ENCODE data around the gene ALDH3A1. TPM values are rescaled to one million over a fixed set of nuclear protein-coding genes. Genes with fewer than 3 reads are reported as not detected.

Gene ALDH3A1
- not detected for total RNA-seq

GRCh38 chr17:19747829-19748806 is at the start of gene ALDH3A1:
TSS of gene ALDH3A1 (minus strand) at chr17:19748298. CDS start at chr17:19745129, 3,169 bp downstream.
- CTCF ChIA-PET, result no interaction called here
- peaks cover 10% of the 10 kb centered on the region for H3K27me3 Mint-ChIP-seq

DNA sequence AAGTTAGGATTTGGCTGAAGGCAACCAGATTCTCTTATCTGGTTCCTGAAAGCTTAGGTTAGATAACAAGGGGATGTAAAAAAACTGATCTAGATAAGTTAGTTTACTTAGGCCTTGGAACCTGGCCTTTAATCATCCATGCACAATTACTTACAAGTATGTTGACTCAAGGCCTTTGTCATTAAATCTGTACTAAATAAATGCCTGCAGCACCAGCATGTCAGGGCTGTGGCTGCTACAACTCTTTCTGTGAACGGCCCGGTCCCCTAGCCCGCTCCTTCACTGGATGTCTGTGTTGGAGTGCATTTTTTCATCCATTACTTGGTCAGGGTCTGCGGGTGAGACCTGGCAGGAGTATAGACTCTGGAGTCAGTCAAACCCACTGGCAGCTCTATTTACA is 48.4 kb upstream of the ALDH3A1 start:
- Mint-ChIP-seq H3K4me3 (no peak overlapping the region), H3K9me3 (peaks cover 33% of the 10 kb centered on the region), H3K27me3 (no peaks in the 10 kb centered on the region), H3K27ac (no peak overlapping the region), H3K36me3 (ENCODE audit: low read depth) (peaks cover 78% of the 10 kb centered on the region), H3K4me1 (peaks cover 9% of the 10 kb centered on the region)
- ChIA-PET POLR2A (interaction anchor here (0.6 kb wide), 1 partner anchor 110 kb away, joined by 3 read pairs; no protein-coding TSS in a partner anchor), CTCF (no interaction called here)
- no peak for DNase-seq

More at GRCh38 chr17:19747829-19748806, at the start of gene ALDH3A1:
- peaks cover 8% of the 10 kb centered on the region for H3K4me1 Mint-ChIP-seq
- no peaks in the 10 kb centered on the region for H3K9me3 Mint-ChIP-seq
- POLR2A ChIA-PET, result interaction anchor here (0.6 kb wide), 1 partner anchor 235 kb away, joined by 3 read pairs; no protein-coding TSS in a partner anchor
- no peak within 1 kb of the TSS for H3K4me3 Mint-ChIP-seq
- H3K36me3 Mint-ChIP-seq (ENCODE audit: low read depth), result no peaks in the 10 kb centered on the region
- no peak within 1 kb of the TSS for H3K27ac Mint-ChIP-seq
- no peak for DNase-seq

- DNase-seq, result no peak
- Mint-ChIP-seq H3K4me1 (no peaks in the 10 kb centered on the region), H3K4me3 (no peak overlapping the region), H3K27ac (no peak overlapping the region), H3K9me3 (peaks cover 24% of the 10 kb centered on the region), H3K27me3 (no peaks in the 10 kb centered on the region), H3K36me3 (ENCODE audit: low read depth) (peaks cover 90% of the 10 kb centered on the region)
- ChIA-PET CTCF (interaction anchor here (0.6 kb wide), 1 partner anchor 71 kb away, joined by 3 read pairs; no protein-coding TSS in a partner anchor), POLR2A (no interaction called here)
These were observed 43.9 kb upstream of the ALDH3A1 start for GRCh38 chr17:19791918-19792550.

DNA sequence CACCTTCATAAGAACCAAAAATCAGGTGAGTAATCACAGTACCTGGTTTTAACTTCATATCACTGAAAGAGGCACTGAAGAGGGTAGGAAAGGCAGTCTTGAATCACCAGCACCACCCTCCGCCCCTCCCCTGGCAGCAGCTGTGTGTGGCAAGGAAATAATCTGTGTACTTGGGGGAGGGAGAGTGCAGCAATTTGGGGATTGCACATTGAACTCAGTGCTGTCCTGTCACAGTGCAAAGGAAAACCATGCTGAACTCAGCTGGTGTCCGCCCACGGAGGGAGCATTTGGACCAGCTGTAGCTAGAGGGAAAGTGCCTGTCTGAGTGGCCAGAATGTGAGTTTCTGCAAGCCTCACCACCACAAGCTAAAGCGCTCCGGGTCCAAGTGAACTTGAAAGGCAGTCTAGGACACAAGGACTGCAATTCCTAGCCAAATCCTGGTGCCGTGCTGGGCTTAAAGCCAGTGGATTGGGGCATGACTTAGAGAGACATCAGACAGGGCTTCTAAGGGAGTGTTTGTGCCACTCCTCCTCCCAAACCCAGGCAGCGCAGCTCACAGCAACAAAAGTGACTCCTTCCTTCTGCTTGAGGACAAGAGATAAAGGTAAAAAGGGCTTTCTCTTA is 39.7 kb upstream of the ALDH3A1 start:
- DNase-seq, result no peak

DNA sequence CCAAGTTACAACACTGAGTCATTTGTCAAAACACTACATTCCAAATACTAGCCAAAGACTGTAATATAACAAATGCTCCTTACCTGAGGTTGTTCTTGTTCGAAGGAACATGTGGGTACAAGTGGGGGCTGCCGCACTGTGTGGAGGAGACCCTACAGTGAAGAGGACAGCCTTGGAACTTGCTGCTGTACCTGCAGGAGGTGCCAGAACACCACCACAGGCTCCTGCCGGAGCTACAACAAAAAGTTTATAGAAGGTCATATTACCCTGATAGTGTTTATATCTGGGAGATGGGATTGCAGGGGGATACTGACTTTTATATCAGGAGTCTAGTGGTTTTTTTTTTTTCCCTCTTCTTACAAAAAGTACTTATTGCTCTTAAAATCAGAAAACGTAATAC is 37.8 kb upstream of the ALDH3A1 start:
- no peaks in the 10 kb centered on the region for H3K27me3 Mint-ChIP-seq
- H3K9me3 Mint-ChIP-seq, result no peaks in the 10 kb centered on the region
- H3K4me3 Mint-ChIP-seq, result no peak overlapping the region
- no peak overlapping the region for H3K27ac Mint-ChIP-seq
- CTCF ChIA-PET, result no interaction called here
- POLR2A ChIA-PET, result no interaction called here
- H3K4me1 Mint-ChIP-seq, result no peaks in the 10 kb centered on the region
- no peak for DNase-seq
- peaks cover 41% of the 10 kb centered on the region for H3K36me3 Mint-ChIP-seq (ENCODE audit: low read depth)

More for the DNA sequence above, 39.7 kb upstream of the ALDH3A1 start:
- H3K4me1 Mint-ChIP-seq, result no peaks in the 10 kb centered on the region
- POLR2A ChIA-PET, result no interaction called here
- no peaks in the 10 kb centered on the region for H3K27me3 Mint-ChIP-seq
- peaks cover 2% of the 10 kb centered on the region for H3K9me3 Mint-ChIP-seq
- H3K4me3 Mint-ChIP-seq, result no peak overlapping the region
- CTCF ChIA-PET, result no interaction called here
- H3K27ac Mint-ChIP-seq, result no peak overlapping the region
- H3K36me3 Mint-ChIP-seq (ENCODE audit: low read depth), result peaks cover 53% of the 10 kb centered on the region

DNA sequence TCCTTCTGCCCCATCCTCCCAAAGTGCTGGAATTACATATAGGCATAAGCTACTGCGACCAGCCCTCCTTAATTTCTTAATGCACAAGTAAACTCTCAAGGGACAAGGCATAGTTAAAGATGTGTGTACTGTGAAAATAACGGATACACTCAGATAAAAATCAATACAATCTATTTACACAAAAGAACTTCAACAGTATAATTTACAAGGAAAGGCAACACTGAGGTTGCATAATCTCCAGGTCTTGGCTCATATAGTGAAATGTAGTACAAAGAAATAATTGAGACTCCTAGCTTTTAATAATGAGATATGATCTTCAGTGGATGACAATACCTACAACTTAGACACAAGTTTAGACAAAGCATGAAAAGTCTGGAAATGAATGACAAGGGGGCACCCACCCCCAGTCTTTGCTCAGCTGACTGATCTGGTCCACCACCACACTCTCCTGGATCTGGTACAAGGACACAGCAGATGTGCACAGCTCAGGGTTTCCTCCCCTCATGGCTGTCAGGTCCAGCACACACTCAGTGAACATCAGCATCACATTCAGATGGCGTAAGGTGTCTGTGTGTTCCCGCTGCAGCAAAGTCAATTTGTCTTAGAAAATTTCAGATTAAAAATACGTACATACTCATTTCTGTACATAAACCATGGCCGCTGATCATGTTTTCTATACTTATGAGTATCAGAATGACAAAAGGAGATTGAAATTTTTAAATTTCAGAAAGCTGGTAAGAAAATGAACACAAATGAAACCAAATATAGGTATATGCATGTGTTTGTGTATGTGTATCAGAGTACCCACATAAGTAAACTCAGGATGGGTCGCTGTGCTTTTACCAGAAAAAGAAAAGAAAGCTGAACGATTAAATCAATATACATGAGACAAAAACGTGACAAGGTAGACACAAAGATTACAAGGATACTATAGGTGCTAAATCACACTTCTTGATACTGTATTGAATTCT is 33.7 kb upstream of the ALDH3A1 start:
- H3K9me3 Mint-ChIP-seq, result no peaks in the 10 kb centered on the region
- H3K27ac Mint-ChIP-seq, result no peak overlapping the region
- no peaks in the 10 kb centered on the region for H3K27me3 Mint-ChIP-seq
- ChIA-PET CTCF (interaction anchor here (1.4 kb wide), 1 partner anchor 25 kb away, joined by 4 read pairs; no protein-coding TSS in a partner anchor), POLR2A (no interaction called here)
- no peak for DNase-seq
- no peaks in the 10 kb centered on the region for H3K4me1 Mint-ChIP-seq
- peaks cover 7% of the 10 kb centered on the region for H3K36me3 Mint-ChIP-seq (ENCODE audit: low read depth)
- H3K4me3 Mint-ChIP-seq, result no peak overlapping the region

DNA sequence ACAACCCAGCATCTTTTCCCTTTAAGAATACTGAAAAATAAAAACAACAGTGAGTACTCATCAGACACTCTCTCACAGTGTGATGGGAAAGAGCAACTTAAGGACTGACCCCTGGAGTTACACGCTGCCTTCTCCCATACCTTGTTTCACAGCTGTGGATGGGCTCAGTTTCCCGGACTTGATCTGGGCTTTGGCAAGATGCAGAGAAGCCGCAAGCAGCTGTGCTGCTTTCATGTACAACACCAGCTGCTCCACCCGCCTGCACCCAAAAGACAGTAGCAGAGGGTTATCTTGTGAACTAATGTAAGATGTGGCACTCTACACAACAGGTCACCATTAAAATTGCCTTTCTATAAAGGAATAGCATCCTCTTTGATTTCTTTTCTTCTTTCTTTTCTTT is 32.7 kb upstream of the ALDH3A1 start:
- no peaks in the 10 kb centered on the region for H3K9me3 Mint-ChIP-seq
- peaks cover 10% of the 10 kb centered on the region for H3K36me3 Mint-ChIP-seq (ENCODE audit: low read depth)
- POLR2A ChIA-PET, result no interaction called here
- no peaks in the 10 kb centered on the region for H3K27me3 Mint-ChIP-seq
- no peak for DNase-seq
- CTCF ChIA-PET, result no interaction called here
- no peak overlapping the region for H3K4me3 Mint-ChIP-seq
- no peak overlapping the region for H3K27ac Mint-ChIP-seq
- H3K4me1 Mint-ChIP-seq, result no peaks in the 10 kb centered on the region

GRCh38 chr17:19773534-19773933 is 25.4 kb upstream of the ALDH3A1 start:
- ChIA-PET CTCF (interaction anchor here (4.3 kb wide), 1 partner anchor 11 kb away, joined by 18 read pairs; no protein-coding TSS in a partner anchor), POLR2A (no interaction called here)
- peaks cover 37% of the 10 kb centered on the region for H3K4me1 Mint-ChIP-seq
- H3K4me3 Mint-ChIP-seq, result no peak overlapping the region
- H3K27ac Mint-ChIP-seq, result peak overlapping the region; percentile 4
- H3K36me3 Mint-ChIP-seq (ENCODE audit: low read depth), result peaks cover 21% of the 10 kb centered on the region
- DNase-seq, result no peak
- no peaks in the 10 kb centered on the region for H3K27me3 Mint-ChIP-seq
- H3K9me3 Mint-ChIP-seq, result no peaks in the 10 kb centered on the region

- Mint-ChIP-seq H3K4me1 (peaks cover 45% of the 10 kb centered on the region), H3K4me3 (no peak overlapping the region)
- POLR2A ChIA-PET, result no interaction called here
These were observed 24.0 kb upstream of the ALDH3A1 start for GRCh38 chr17:19771971-19772630.

DNA sequence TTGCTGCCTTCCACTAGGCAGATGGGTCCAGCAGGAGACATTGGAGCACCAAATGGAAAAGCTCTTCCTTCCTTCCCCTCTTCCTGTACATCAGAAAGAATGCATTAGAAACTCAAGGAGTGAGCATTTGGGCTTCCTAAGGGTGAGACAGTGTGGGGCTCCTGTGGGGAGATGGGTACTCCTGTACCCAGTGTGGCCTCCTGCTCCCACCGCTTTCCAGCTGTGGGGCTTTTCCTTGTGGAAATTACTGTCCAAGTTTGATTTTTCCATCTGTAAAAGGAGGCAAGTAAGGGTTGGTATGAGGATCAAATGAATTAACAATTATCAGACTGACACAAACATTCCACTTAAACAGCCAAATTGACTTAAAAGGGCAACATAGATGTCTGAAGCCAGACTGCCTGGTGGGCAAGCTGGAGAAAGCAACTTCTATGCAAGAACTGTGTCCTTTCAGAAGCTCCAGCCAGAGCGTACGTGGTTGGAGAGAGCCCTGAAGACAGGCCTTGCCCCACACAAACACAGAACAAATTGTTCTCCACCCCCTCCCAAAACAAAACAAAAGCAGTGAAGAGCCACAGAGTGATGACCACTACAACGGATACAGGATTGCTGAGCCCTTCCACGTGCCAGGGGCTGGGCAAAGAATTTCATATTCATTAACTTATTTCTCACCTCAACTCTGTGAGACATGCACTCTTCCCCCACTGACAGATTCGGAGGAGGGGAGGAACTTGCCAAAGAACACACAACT is 23.1 kb upstream of the ALDH3A1 start:
- no peak overlapping the region for H3K4me3 Mint-ChIP-seq
- H3K27ac Mint-ChIP-seq, result peak overlapping the region; percentile 77
- peaks cover 52% of the 10 kb centered on the region for H3K4me1 Mint-ChIP-seq
- no peaks in the 10 kb centered on the region for H3K9me3 Mint-ChIP-seq
- POLR2A ChIA-PET, result no interaction called here
- H3K36me3 Mint-ChIP-seq (ENCODE audit: low read depth), result peaks cover 17% of the 10 kb centered on the region
- CTCF ChIA-PET, result interaction anchor here (4.3 kb wide), 1 partner anchor 9 kb away, joined by 18 read pairs; no protein-coding TSS in a partner anchor
- H3K27me3 Mint-ChIP-seq, result no peaks in the 10 kb centered on the region
- no peak for DNase-seq

More at GRCh38 chr17:19771971-19772630, 24.0 kb upstream of the ALDH3A1 start:
- DNase-seq, result peak; percentile 62
- peaks cover 18% of the 10 kb centered on the region for H3K36me3 Mint-ChIP-seq (ENCODE audit: low read depth)
- H3K9me3 Mint-ChIP-seq, result no peaks in the 10 kb centered on the region
- CTCF ChIA-PET, result interaction anchor here (4.3 kb wide), 1 partner anchor 10 kb away, joined by 18 read pairs; no protein-coding TSS in a partner anchor
- H3K27me3 Mint-ChIP-seq, result no peaks in the 10 kb centered on the region
- H3K27ac Mint-ChIP-seq, result peak overlapping the region; percentile 77

Data from activated CD4-positive, alpha-beta T cell treated with anti-CD3 and anti-CD28 coated beads, Interleukin-2, amount 10 ng/mL, durations not matched to agents 7 days and 5 days (primary cell).